ENCODE data around the gene BIRC3.

- no peak for TF ChIP-seq CTCF (IDR thresholded peaks at IDR 0.05)
- no peak for TF ChIP-seq POLR2AphosphoS5 (IDR thresholded peaks at IDR 0.05)
- TF ChIP-seq POLR2A (IDR thresholded peaks at IDR 0.05): no peak
- no peak for TF ChIP-seq EP300 (IDR thresholded peaks at IDR 0.05)
Observed at GRCh38 chr11:102291831-102292230, 25.5 kb upstream of the BIRC3 start.

All from gastroesophageal sphincter (tissue), 3 donors.